NCI-H1092 treated with DMSO at 0.1 percent for 48 hours (cell line): ENCODE measurements around the gene HELT.

Experiments
- DNase-seq: peaks from one replicate; lab custom pipeline; 2025; lab: John Stamatoyannopoulos, UW

The HELT gene

GRCh38 chr4:185003596-185004351, 14.5 kb upstream of the HELT start:
- no peak for DNase-seq

- peak; percentile 85 for DNase-seq
Measured at GRCh38 chr4:185004562-185005218, 13.6 kb upstream of the HELT start.

GRCh38 chr4:185005219-185005819, 13.0 kb upstream of the HELT start:
- DNase-seq: peak; percentile 85

GRCh38 chr4:185011408-185011807, 6.9 kb upstream of the HELT start:
- peak; percentile 15 for DNase-seq

- DNase-seq: no peak
Measured at GRCh38 chr4:185013417-185014125, 4.7 kb upstream of the HELT start.

GRCh38 chr4:185015108-185015507, 3.2 kb upstream of the HELT start:
- no peak for DNase-seq

- no peak for DNase-seq
Measured at GRCh38 chr4:185016101-185016940, 2.0 kb upstream of the HELT start.

- no peak for DNase-seq
Measured at GRCh38 chr4:185016946-185017758, 1.1 kb upstream of the HELT start.

- no peak for DNase-seq
Measured at GRCh38 chr4:185018834-185019455, 655 bp downstream of the HELT start.

GRCh38 chr4:185019456-185020292, 1.4 kb downstream of the HELT start:
- no peak for DNase-seq

- no peak for DNase-seq
Measured at GRCh38 chr4:185020293-185020808, 2.1 kb downstream of the HELT start.

GRCh38 chr4:185020863-185021761, 2.8 kb downstream of the HELT start:
- no peak for DNase-seq

GRCh38 chr4:185023471-185023870, 5.2 kb downstream of the HELT start:
- DNase-seq: no peak

GRCh38 chr4:185028625-185029024, 10.3 kb downstream of the HELT start:
- no peak for DNase-seq

- DNase-seq: no peak
Measured at GRCh38 chr4:185031611-185032010, 13.3 kb downstream of the HELT start.

GRCh38 chr4:185033072-185033471, 14.8 kb downstream of the HELT start:
- no peak for DNase-seq

- no peak for DNase-seq
Measured at GRCh38 chr4:185033950-185034349, 15.7 kb downstream of the HELT start.

- DNase-seq: no peak
Measured at GRCh38 chr4:185035284-185035683, 17.0 kb downstream of the HELT start.
